Peyer's patch (tissue), 4 donors: ENCODE data around the gene TOP2B.

ENCODE experiments used
- CTCF ChIP-seq, 6 experiments: fragments of 450-650 bp in 4 of 6; fragments of 200-600 bp in 2 of 6; sonication (generic) in 1 of 6; IDR thresholded peaks; one replicate each; pipeline ENCODE4 v1.5.1; 2017 to 2019; ENCODE audit warnings: antibody characterized with exemption in 6 of 6, mild to moderate bottlenecking in 3 of 6, moderate library complexity in 1 of 6
- POLR2A ChIP-seq, 2 donors: fragments of 450-650 bp; IDR thresholded peaks; one replicate each; pipeline ENCODE4 v1.5.1; 2017; ENCODE audit warnings: antibody characterized with exemption in 2 of 2, mild to moderate bottlenecking in 2 of 2, moderate library complexity in 2 of 2

- TF ChIP-seq CTCF (IDR thresholded peaks at IDR 0.05) (no peak), POLR2A (IDR thresholded peaks at IDR 0.05) (no peak)
Measured at GRCh38 chr3:25661694-25662437, 2.8 kb downstream of the TOP2B start.
